Uterus (tissue), 2 donors: ENCODE data around the gene P3H2.

Experiments
- POLR2A ChIP-seq, 2 donors: fragments of 450-650 bp; IDR thresholded peaks; one replicate each; pipeline ENCODE4 v1.6.1; 2016; ENCODE audit warnings: antibody characterized with exemption in 2 of 2, mild to moderate bottlenecking in 1 of 2, moderate library complexity in 1 of 2
- TF ChIP-seq, protein P1 (sequence below), 4 experiments: fragments of 200-600 bp in 2 of 4; fragments of 450-650 bp in 2 of 4; sonication (generic) in 2 of 4; IDR thresholded peaks; one replicate each; pipeline ENCODE4 v1.5.1; 2016 to 2019; ENCODE audit warnings: antibody characterized with exemption in 4 of 4, mild to moderate bottlenecking in 2 of 4, moderate library complexity in 1 of 4

DNA sequence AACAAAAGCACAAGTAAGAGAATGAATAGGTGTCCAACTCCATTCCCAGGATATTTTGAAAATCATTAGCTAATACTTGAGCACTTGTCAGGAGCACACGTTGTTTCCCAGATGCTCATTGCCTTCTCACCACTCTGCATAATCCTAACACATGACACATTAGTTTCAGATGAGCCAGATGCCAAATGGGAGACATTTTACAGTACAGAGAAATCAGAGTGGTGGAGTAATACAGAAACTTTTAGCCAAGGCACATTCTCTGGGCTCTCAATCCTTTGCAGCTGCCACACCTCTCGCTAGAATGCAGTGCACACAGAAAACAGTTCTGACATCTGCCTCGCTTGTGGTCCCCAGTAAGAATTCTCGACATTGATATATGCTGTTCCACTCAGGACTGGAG, 76.6 kb downstream of the P3H2 start:
- TF ChIP-seq POLR2A (IDR thresholded peaks at IDR 0.05), result no peak
- TF ChIP-seq, protein P1, sequence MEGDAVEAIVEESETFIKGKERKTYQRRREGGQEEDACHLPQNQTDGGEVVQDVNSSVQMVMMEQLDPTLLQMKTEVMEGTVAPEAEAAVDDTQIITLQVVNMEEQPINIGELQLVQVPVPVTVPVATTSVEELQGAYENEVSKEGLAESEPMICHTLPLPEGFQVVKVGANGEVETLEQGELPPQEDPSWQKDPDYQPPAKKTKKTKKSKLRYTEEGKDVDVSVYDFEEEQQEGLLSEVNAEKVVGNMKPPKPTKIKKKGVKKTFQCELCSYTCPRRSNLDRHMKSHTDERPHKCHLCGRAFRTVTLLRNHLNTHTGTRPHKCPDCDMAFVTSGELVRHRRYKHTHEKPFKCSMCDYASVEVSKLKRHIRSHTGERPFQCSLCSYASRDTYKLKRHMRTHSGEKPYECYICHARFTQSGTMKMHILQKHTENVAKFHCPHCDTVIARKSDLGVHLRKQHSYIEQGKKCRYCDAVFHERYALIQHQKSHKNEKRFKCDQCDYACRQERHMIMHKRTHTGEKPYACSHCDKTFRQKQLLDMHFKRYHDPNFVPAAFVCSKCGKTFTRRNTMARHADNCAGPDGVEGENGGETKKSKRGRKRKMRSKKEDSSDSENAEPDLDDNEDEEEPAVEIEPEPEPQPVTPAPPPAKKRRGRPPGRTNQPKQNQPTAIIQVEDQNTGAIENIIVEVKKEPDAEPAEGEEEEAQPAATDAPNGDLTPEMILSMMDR (IDR thresholded peaks at IDR 0.05), result no peak
